NCI-H345 treated with DMSO at 0.1 percent for 48 hours (cell line): ENCODE data around the gene RIIAD1.
A peak's percentile ranks its signal among the peaks of the same experiment; 100 is the strongest.

Experiments used
- DNase-seq: peaks from one replicate; lab custom pipeline; 2025; ENCODE audit not compliant: unreplicated experiment; lab: John Stamatoyannopoulos, UW

RIIAD1 gene

DNA sequence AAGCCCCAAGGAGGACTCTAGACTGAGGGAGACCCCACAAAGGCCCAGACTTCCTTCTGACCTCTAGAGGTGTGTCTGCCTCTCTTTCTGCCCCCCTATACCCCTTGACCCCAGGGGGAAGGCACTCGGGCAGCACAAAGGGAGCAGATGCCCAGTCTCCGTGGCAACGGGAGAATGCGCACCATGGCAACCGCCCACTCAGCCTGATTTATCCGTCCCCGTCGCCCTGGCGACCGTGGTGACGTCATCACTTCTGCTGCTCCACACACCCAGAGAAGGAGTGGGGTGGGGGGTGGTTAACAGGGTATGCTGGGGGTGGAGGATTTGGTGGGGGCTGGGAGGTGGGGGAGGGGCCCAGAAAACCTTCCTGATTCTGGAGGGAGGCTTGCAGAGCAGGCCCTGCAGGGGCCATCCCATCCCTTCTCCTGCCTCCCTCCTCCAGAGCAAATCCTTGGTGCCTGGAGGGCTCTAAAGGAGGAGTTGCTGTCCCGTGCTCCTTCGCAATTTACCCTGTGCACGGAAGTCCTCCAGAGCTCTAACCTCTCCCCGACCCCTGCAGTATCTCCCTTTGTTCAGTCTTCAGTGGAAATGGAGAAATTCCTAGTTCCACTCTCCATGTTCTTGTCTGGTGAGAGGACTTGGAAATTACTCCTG is 11.0 kb upstream of the RIIAD1 start:
- DNase-seq = no peak

- DNase-seq = no peak
These were observed 10.1 kb upstream of the RIIAD1 start for GRCh38 chr1:151711044-151711800.

GRCh38 chr1:151711951-151712350 is 9.4 kb upstream of the RIIAD1 start:
- DNase-seq = peak; percentile 22

GRCh38 chr1:151713044-151713443 is 8.3 kb upstream of the RIIAD1 start:
- DNase-seq = no peak

- no peak for DNase-seq
These were observed 7.4 kb upstream of the RIIAD1 start for GRCh38 chr1:151713874-151714273.

DNA sequence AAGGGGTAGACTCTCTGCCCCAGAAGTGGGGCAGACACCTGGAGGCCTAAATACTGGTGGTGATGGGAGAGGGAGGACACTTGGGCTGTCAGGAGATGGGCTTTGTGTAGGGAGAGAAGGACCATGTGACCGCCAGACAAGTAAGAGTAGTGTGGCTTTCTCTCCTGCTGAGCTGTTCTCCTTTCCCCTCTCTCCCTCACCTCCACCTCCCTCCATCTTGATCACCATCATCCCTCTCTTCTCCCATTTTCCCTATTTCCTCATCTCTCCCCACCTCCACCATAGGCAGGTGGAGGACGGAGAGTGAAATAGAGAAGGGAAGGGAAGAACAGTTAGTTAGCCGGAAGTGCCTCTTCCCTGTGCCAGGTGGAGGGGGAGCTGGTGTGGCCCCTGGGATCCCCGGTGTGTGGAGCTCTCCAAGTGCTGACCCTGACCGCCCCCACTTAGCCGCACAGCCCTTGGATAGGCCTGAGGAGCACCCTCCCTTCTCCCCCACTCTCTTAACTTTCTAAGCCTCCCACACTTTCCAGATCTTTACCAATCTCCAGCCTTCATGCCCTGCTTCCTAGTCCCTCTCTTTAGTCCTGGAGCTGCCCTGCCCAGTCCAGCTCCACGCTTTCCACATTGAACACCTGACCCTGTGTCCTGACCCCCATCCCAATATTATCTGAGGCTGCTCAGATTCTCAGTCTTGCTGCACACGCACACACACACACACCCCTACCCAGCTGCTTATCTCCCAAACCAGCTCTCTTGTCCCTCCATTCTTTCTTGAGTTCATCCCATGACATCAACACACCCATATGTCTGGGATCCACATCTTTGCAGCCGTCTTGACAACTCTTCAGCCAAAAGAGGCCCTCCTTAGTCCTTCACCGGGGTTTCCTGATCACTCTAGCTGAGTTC is 6.2 kb upstream of the RIIAD1 start:
- DNase-seq = no peak

- DNase-seq = peak; percentile 62
These were observed 5.5 kb upstream of the RIIAD1 start for GRCh38 chr1:151715726-151716404.

GRCh38 chr1:151716405-151716762 is 4.9 kb upstream of the RIIAD1 start:
- no peak for DNase-seq

DNA sequence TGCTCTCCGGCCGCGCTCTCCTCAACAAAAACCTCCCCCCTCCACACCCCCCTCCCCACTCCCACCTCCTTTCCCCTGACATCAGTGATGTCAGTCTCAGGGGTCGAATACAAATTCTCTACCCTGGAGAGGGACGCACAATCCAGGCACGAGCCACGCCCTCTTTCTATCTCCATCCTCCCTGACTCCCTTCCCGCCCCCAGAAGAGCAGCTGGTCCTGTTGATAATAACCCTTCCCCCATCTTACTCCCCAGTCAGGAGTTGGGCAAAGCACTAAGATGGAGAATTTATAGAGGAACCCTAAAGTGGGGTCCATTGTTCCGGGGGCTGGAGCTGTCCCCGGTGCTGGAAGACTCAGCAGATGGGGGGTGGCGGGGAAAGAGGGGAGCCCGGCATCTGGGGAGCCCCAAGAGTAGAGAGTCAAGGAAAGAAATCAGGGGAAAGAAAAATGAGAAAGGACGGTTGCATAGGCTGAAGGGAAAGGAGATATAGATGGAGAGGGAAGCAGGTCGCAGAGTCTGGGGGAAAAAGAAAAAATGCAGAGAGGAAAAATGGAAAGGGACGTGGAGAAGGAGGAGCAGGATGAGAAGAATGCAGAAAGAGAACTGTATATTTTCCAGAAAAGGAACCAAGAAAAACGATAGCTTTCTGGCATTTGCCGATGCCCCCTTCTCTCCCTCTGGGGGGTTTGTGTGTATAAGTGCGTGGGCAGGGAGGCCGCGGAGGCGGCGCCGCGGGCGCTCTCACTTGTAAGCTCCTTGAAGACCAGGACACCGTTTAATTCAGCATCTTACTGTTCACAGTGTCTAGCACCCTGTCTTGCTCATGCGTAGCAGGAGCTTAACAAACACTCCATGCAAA is 4.3 kb upstream of the RIIAD1 start, which contains the start of gene CELF3:
Gene CELF3, minus strand, starts transcription at position 33 of the 861 bp plus-strand sequence. CDS start 783 bp downstream, outside the sequence.
- peak; percentile 100 for DNase-seq

- peak; percentile 98 for DNase-seq
These were observed 3.3 kb upstream of the RIIAD1 start for GRCh38 chr1:151718011-151718431.

DNA sequence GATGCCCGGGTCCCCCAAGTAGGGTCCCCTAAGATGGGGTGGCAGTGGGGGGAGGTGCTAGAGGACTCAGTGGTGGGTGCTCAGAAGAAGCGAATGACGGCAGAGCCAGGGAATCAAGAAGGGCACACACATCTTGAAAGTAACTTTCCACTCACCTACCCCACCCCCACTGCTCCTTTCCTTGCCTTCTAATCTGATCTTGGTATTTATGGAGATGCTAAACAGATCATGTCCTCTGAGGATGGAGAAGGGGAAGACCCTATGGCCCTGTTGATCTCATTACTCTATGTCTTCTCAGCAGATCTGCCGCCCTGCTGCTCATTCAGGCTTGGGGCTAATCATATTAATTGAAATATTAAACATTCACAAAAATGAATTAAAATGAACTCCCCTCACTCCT is 2.7 kb upstream of the RIIAD1 start:
- DNase-seq = no peak

DNA sequence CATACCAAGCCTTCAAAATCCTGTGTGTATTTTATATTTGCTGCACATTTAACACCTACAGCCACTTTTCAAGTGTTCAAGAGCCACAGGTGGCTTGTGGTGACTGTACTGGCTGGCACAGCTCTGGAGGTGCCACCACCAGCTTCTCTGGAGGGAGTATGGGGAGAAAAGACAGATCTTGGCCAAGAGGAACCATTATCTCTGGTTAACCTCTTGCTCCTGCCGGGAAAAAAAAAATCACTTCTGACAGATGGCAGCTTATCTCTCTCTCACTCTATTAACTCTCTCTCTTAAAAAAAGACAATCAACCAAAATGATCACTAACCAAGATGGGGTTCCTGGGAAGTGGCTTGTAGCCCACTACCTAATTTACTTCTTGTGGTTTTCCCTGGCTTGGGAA is 1.2 kb upstream of the RIIAD1 start:
- DNase-seq = no peak

DNA sequence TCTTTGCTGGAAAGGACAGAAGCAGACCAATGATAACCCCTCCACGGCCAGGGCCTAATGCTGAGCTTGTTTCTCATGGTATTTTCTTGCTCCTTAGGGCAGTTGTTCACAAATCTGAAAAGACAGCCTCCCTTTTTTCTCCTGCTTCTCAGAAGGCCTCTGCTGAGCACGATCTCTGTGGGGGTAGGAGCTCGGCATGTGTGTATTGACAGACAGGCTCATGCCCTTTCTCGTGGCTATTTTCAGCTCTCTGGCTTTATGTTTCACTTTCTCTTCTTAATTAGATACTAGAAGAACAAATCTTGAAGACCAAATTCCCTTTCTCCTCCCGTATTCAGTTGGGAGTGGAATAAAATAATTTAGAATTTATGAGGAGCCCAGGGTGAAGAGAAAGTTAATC is 768 bp upstream of the RIIAD1 start:
- no peak for DNase-seq

DNA sequence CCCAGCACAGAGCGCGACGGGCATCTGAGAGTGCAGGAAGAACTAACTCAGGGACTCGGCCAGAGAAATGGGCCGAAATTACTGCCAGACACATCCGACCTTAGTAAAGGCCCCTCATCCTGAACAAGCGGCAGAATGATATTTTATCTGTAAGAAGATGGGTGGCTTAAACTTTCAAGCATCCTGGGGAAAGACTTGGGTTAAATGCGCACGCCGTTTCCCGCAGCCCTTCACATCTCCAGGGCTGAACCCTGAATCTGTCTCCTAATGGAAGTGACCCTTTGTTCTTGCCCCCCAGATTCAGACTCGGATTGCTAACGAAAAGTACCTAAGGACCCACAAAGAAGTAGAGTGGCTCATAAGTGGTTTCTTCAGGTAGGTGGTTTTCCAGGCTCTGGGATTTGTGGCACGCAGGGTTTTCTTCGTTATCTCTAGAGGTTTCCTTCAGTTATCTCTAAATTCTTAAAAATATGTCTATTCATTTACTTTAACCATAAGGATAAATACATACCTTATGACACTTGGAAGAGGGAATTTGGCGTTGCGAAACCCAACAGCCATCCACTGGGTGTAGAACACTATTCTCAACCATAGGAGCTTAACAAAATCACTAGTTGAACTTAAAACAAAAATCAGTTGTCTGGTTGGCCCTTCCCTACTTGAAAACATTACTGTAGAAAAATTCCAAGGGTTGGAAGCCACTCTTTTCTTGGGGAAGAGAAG is 627 bp downstream of the RIIAD1 start:
- no peak for DNase-seq

DNA sequence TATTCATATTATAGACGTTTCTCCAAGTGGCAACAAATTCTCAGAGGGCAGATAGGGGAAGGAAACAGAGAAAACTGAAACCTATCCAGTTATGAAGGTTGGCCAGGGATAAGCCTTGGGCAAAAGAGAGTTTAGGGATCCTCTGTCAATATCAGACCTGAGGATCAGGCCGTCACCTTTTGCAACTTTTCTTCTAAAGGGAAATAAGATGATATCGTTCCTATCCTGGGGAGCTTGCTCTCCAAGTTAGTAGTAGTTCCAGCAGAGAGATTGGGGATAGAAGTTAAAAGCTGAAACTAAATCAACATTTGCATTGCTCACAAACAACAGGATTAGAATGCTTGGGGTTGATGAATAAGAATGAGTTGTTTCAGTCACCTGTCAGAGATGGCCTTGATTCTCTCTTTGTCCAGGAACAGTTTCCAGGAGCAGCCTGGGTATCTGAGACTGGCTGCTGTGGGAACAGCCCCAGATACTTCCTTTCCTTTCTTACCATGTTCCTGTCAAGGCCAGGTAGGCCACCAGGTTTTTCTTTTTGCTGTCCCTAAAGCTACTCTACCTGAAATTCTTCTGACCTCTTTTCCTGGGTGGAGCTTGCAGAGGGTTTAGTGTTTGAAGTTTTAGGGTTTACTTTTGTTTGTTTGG is 2.5 kb downstream of the RIIAD1 start:
- no peak for DNase-seq

- no peak for DNase-seq
These were observed 7.1 kb downstream of the RIIAD1 start for GRCh38 chr1:151728151-151729054.

DNA sequence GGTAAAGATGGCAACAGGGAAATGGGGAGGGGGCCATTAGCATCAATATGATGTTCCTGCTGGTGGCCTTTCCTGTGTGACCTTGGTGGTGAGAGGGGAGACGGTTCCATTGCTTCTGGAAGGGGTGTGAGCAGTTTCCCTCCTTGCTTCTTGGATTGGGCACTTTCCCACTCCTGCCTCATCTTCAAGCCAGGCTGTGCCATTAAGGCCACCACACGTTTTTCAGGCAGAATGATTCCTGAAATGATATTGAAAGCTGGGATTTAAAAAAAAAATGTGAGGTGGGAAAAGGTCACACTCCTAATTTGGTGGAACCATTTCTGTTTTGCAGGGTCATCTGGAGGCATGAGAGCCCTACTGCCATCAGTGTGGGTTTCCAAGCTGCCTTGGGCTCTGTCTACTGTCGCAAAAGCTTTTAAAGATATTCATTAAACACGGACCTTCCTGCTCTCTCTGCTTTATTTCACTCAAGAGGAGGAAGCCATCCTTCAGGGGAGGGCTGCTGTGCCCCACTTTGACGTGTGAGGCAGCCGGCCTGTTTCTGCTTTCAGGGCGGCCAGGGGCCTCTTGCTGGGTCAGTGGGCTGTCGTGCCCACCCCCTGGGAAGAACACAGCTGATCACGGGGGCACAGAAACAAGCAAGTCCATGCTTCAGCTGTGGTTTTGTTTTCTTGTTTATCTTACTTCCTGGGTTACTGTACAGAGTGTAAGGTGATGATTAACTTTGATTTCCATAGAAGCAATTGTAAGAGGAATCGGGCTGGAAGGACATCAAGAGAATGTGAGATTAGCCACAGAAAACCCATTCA is 8.0 kb downstream of the RIIAD1 start:
- DNase-seq = no peak
